Skeletal muscle cell (primary cell): ENCODE data around the gene FRMD3.
A peak's percentile ranks its signal among the peaks of the same experiment; 100 is the strongest.

Experiments used
- DNase-seq: peaks from one replicate; pipeline ENCODE4 v3.0.0-alpha.2; 2010; ENCODE audit warnings: low read depth
- H3K4me3 ChIP-seq: 2 replicates; pipeline ENCODE4 v1.5.1; 2011; ENCODE audit warnings: low read depth, mild to moderate bottlenecking, control low read depth, low read length, moderate library complexity

FRMD3 gene

GRCh38 chr9:83219924-83220438 is 318.2 kb downstream of the FRMD3 start:
- peak overlapping the region; percentile 61 for H3K4me3 ChIP-seq
- no peak for DNase-seq

GRCh38 chr9:83219154-83219923 is 318.9 kb downstream of the FRMD3 start:
- peak; percentile 53 for DNase-seq
- peak overlapping the region; percentile 61 for H3K4me3 ChIP-seq

GRCh38 chr9:83218411-83219090 is 319.6 kb downstream of the FRMD3 start:
- DNase-seq = no peak
- H3K4me3 ChIP-seq = peak overlapping the region; percentile 61

- DNase-seq = no peak
- H3K4me3 ChIP-seq = no peak overlapping the region
These were observed 328.9 kb downstream of the FRMD3 start for GRCh38 chr9:83209188-83209731.

- no peak for DNase-seq
- H3K4me3 ChIP-seq = no peak overlapping the region
These were observed 329.9 kb downstream of the FRMD3 start for GRCh38 chr9:83208065-83208850.

- DNase-seq = no peak
- no peak overlapping the region for H3K4me3 ChIP-seq
These were observed 334.2 kb downstream of the FRMD3 start for GRCh38 chr9:83204047-83204446.

GRCh38 chr9:83200531-83200930 is 337.7 kb downstream of the FRMD3 start:
- DNase-seq = no peak
- H3K4me3 ChIP-seq = no peak overlapping the region

GRCh38 chr9:83199832-83200231 is 338.4 kb downstream of the FRMD3 start:
- no peak overlapping the region for H3K4me3 ChIP-seq
- no peak for DNase-seq

GRCh38 chr9:83199240-83199639 is 339.0 kb downstream of the FRMD3 start:
- H3K4me3 ChIP-seq = no peak overlapping the region
- peak; percentile 27 for DNase-seq

- H3K4me3 ChIP-seq = no peak overlapping the region
- DNase-seq = no peak
These were observed 339.8 kb downstream of the FRMD3 start for GRCh38 chr9:83198371-83198770.

GRCh38 chr9:83197591-83197990 is 340.6 kb downstream of the FRMD3 start:
- H3K4me3 ChIP-seq = no peak overlapping the region
- DNase-seq = no peak

GRCh38 chr9:83196946-83197345 is 341.3 kb downstream of the FRMD3 start:
- no peak for DNase-seq
- no peak overlapping the region for H3K4me3 ChIP-seq
